SU-DHL-6 (cell line): ENCODE results near the gene GOLGA6L1.
"Not testable (repeated sequence)": the region's sequence is repeated elsewhere in the genome, so short reads cannot be mapped to it uniquely, and the experiment has no call there.

Source experiments
- CTCF ChIP-seq: fragments of 200-600 bp; sonication (generic); IDR thresholded peaks from one replicate; pipeline ENCODE4 v1.5.1; 2017; ENCODE audit warnings: antibody characterized with exemption, mild to moderate bottlenecking, low read length, moderate library complexity; ENCODE audit not compliant: insufficient read depth, poor library complexity, severe bottlenecking
- EZH2phosphoT487 ChIP-seq: fragments of 200-600 bp; sonication (generic), shearing (Covaris generic); conservative IDR thresholded peaks from 2 replicates; pipeline ENCODE4 v1.6.1; 2018; ENCODE audit warnings: mild to moderate bottlenecking, antibody characterized with exemption, low read length, moderate library complexity, mixed read lengths

GRCh38 chr15:23174609-23175140 lies 38.1 kb upstream of the GOLGA6L1 start:
- TF ChIP-seq CTCF, EZH2phosphoT487: not testable (repeated sequence)
